SK-N-SH (cell line): ENCODE results near the gene VEGFA. TPM values are rescaled to one million over a fixed set of nuclear protein-coding genes. Genes with fewer than 3 reads are reported as not detected.

Source experiments
- CTCF ChIA-PET: fragments of 300-600, 350-600 bp; formaldehyde crosslinking; extraction: SDS; loops from one replicate; lab custom pipeline; 2021; lab: Yijun Ruan, JAX
- POLR2A ChIA-PET: fragments of 350-600 bp; sonication (Branson Sonifier 250); formaldehyde crosslinking; extraction: SDS; loops from one replicate; lab custom pipeline; 2020; ENCODE audit warnings: antibody characterized with exemption, inconsistent platforms; lab: Yijun Ruan, JAX
- DNase-seq: peaks from one replicate; pipeline ENCODE4 v3.0.0; 2012
- H2AFZ ChIP-seq: fragments of 200-600 bp; sonication (generic); 2 replicates; pipeline ENCODE4 v1.8.1; 2016; ENCODE audit warnings: antibody characterized with exemption, mild to moderate bottlenecking, low read depth
- H3F3A ChIP-seq: fragments of 200-600 bp; sonication (generic); replicated peaks from 2 replicates; pipeline ENCODE3; 2016; ENCODE audit warnings: antibody characterized with exemption, mild to moderate bottlenecking; ENCODE audit not compliant: insufficient read depth
- H3K27ac ChIP-seq, 2 experiments: fragments of 200-500 bp in 1 of 2; fragments of 200-600 bp in 1 of 2; sonication (Bioruptor generic) in 1 of 2; sonication (generic), shearing (Covaris generic) in 1 of 2; 2 replicates each; pipeline versions ENCODE4 v1.5.1 to v1.6.1; 2014 to 2016; ENCODE audit warnings: low read depth in 2 of 2, inconsistent platforms in 1 of 2, low read length in 1 of 2, mild to moderate bottlenecking in 1 of 2, mixed read lengths in 1 of 2
- H3K27me3 ChIP-seq: fragments of 200-600 bp; sonication (generic), shearing (Covaris generic); 2 replicates; pipeline ENCODE4 v1.6.1; 2016; ENCODE audit warnings: mixed run types; ENCODE audit not compliant: insufficient read depth
- H3K36me3 ChIP-seq, 2 experiments: fragments of 200-500 bp in 1 of 2; fragments of 200-600 bp in 1 of 2; sonication (Bioruptor generic) in 1 of 2; sonication (generic) in 1 of 2; replicated peaks in 1 of 2; 2 replicates each; pipeline versions ENCODE3 to v1.5.1; 2014 to 2016; ENCODE audit warnings: low read length in 1 of 2, mild to moderate bottlenecking in 1 of 2; ENCODE audit not compliant: insufficient read depth in 2 of 2, control insufficient read depth in 1 of 2
- H3K4me1 ChIP-seq, 2 experiments: fragments of 200-500 bp in 1 of 2; fragments of 200-600 bp in 1 of 2; sonication (Bioruptor generic) in 1 of 2; sonication (generic), shearing (Covaris generic) in 1 of 2; 2 replicates each; pipeline versions ENCODE4 v1.5.1 to v1.6.1; 2014 to 2016; ENCODE audit warnings: low read depth in 1 of 2, low read length in 1 of 2, mixed run types in 1 of 2; ENCODE audit not compliant: insufficient read depth in 2 of 2, control insufficient read depth in 1 of 2
- H3K4me2 ChIP-seq: fragments of 200-600 bp; sonication (generic), shearing (Covaris generic); 2 replicates; pipeline ENCODE4 v1.6.1; 2017; ENCODE audit warnings: mixed run types
- H3K4me3 ChIP-seq, 2 experiments: fragments of 200-500 bp in 1 of 2; fragments of 200-600 bp in 1 of 2; sonication (Bioruptor generic) in 1 of 2; sonication (generic), shearing (Covaris generic) in 1 of 2; 2 replicates each; pipeline versions ENCODE4 v1.5.1 to v1.8.1; 2014 to 2016; ENCODE audit warnings: low read depth in 2 of 2, inconsistent platforms in 1 of 2, low read length in 1 of 2, mild to moderate bottlenecking in 1 of 2, mixed read lengths in 1 of 2, moderate library complexity in 1 of 2
- H3K79me2 ChIP-seq: fragments of 200-600 bp; sonication (generic); 2 replicates; pipeline ENCODE4 v1.8.1; 2017; ENCODE audit warnings: mild to moderate bottlenecking; ENCODE audit not compliant: insufficient read depth
- H3K9ac ChIP-seq: fragments of 200-600 bp; sonication (generic); 2 replicates; pipeline ENCODE4 v1.6.1; 2017; ENCODE audit warnings: mixed run types
- H3K9me2 ChIP-seq: fragments of 200-600 bp; sonication (generic); 2 replicates; pipeline ENCODE4 v1.6.1; 2017; ENCODE audit warnings: mixed run types
- H3K9me3 ChIP-seq: fragments of 200-600 bp; sonication (generic); 2 replicates; pipeline ENCODE4 v1.6.1; 2017; ENCODE audit warnings: mixed run types, mild to moderate bottlenecking, moderate library complexity
- H4K20me1 ChIP-seq: fragments of 200-600 bp; sonication (generic); 2 replicates; pipeline ENCODE4 v1.6.1; 2017; ENCODE audit warnings: mild to moderate bottlenecking, mixed run types; ENCODE audit not compliant: insufficient read depth
- CHD2 ChIP-seq: fragments of 150-350 bp; IDR thresholded peaks from 2 replicates; pipeline ENCODE4 v1.6.1; 2018; ENCODE audit warnings: low read length; ENCODE audit not compliant: partially characterized antibody
- CTCF ChIP-seq: fragments of 200-600 bp; sonication (generic); IDR thresholded peaks from 2 replicates; pipeline ENCODE4 v1.6.1; 2017; ENCODE audit warnings: antibody characterized with exemption, mild to moderate bottlenecking, moderate library complexity
- EP300 ChIP-seq, 2 experiments: IDR thresholded peaks; 2 replicates each; pipeline versions ENCODE4 v1.4.0 to v1.6.1; 2012; ENCODE audit warnings: borderline replicate concordance in 1 of 2, low read depth in 1 of 2, low read length in 1 of 2
- EZH2phosphoT487 ChIP-seq: fragments of 200-600 bp; sonication (generic); IDR thresholded peaks from 2 replicates; pipeline ENCODE4 v1.6.1; 2017; ENCODE audit warnings: low read depth, mixed run types, mild to moderate bottlenecking, antibody characterized with exemption, moderate library complexity, borderline replicate concordance
- FOSL2 ChIP-seq: IDR thresholded peaks from 2 replicates; pipeline ENCODE4 v1.4.0; 2012; ENCODE audit warnings: low read depth, mild to moderate bottlenecking, moderate library complexity, borderline replicate concordance
- GABPA ChIP-seq: IDR thresholded peaks from 2 replicates; pipeline ENCODE4 v1.4.0; 2012; ENCODE audit warnings: low read depth, mild to moderate bottlenecking
- IRF3 ChIP-seq: fragments of 150-350 bp; IDR thresholded peaks from 2 replicates; pipeline ENCODE4 v1.6.1; 2016; ENCODE audit warnings: mild to moderate bottlenecking, low read depth, low read length
- MAX ChIP-seq: IDR thresholded peaks from 2 replicates; pipeline ENCODE4 v1.4.0; 2012; ENCODE audit warnings: low read depth
- MEF2A ChIP-seq: IDR thresholded peaks from 2 replicates; pipeline ENCODE4 v1.4.0; 2012; ENCODE audit warnings: low read depth, borderline replicate concordance
- MXI1 ChIP-seq: IDR thresholded peaks from 2 replicates; pipeline ENCODE4 v1.6.1; 2012; ENCODE audit warnings: mild to moderate bottlenecking, low read depth, low read length, improper control_type of control experiment
- NRF1 ChIP-seq: IDR thresholded peaks from 2 replicates; pipeline ENCODE4 v1.6.1; 2012; ENCODE audit warnings: low read depth, mild to moderate bottlenecking, low read length
- PBX3 ChIP-seq: IDR thresholded peaks from 2 replicates; pipeline ENCODE4; 2012
- RCOR1 ChIP-seq: fragments of 150-350 bp; IDR thresholded peaks from 2 replicates; pipeline ENCODE4 v1.6.1; 2017; ENCODE audit warnings: antibody characterized with exemption, low read length
- REST ChIP-seq: IDR thresholded peaks from 2 replicates; pipeline ENCODE4 v1.6.1; 2012; ENCODE audit warnings: mild to moderate bottlenecking, low read depth, low read length, moderate library complexity
- RXRA ChIP-seq: IDR thresholded peaks from 2 replicates; pipeline ENCODE4 v1.4.0; 2012; ENCODE audit warnings: low read depth, mild to moderate bottlenecking, borderline replicate concordance
- SIN3A ChIP-seq: IDR thresholded peaks from 2 replicates; pipeline ENCODE4 v1.6.1; 2012; ENCODE audit warnings: low read depth, mild to moderate bottlenecking, low read length, moderate library complexity, borderline replicate concordance
- SMC3 ChIP-seq: IDR thresholded peaks from 2 replicates; pipeline ENCODE4 v1.6.1; 2012; ENCODE audit warnings: low read depth, low read length, improper control_type of control experiment
- TEAD4 ChIP-seq: IDR thresholded peaks from 2 replicates; pipeline ENCODE4 v1.4.0; 2012; ENCODE audit warnings: mild to moderate bottlenecking, borderline replicate concordance; ENCODE audit not compliant: insufficient read depth
- USF1 ChIP-seq: IDR thresholded peaks from 2 replicates; pipeline ENCODE4 v1.4.0; 2012; ENCODE audit warnings: low read depth, borderline replicate concordance
- USF2 ChIP-seq: fragments of 150-350 bp; IDR thresholded peaks from 2 replicates; pipeline ENCODE4 v1.6.1; 2017; ENCODE audit warnings: antibody characterized with exemption, low read length, low read depth, borderline replicate concordance
- whole genome bisulfite sequencing: methylation state at CpG from one replicate; pipeline ENCODE4 v1.1.6; 2017; ENCODE audit warnings: low lambda C conversion rate; 5-methylcytosine and 5-hydroxymethylcytosine counted together
- polyA plus RNA-seq, 3 experiments: library from polyadenylated mRNA; depleted of rRNA; stranded (reverse); fragments of >200 nt; gene quantifications; 2 replicates each; pipeline ENCODE4 v1.2.3, GENCODE V29; 2012

The VEGFA gene
- polyA plus RNA-seq, 1 of the 3 experiments (the other 2 are of a cell fraction): 81.0 TPM

- no peak for TF ChIP-seq NRF1
- TF ChIP-seq MEF2A: no peak
- TF ChIP-seq SMC3: no peak
- no peak for TF ChIP-seq GABPA
- TF ChIP-seq USF2: no peak
- TF ChIP-seq TEAD4: no peak
- TF ChIP-seq REST: no peak
- no peak for TF ChIP-seq CTCF
- TF ChIP-seq USF1: no peak
- no peak for TF ChIP-seq RCOR1
- no peak for TF ChIP-seq FOSL2
- TF ChIP-seq EZH2phosphoT487: no peak
- TF ChIP-seq MXI1: no peak
- no peak for TF ChIP-seq IRF3
- TF ChIP-seq SIN3A: no peak
- no peak for TF ChIP-seq EP300 (IDR thresholded peaks at IDR 0.05; ENCODE audit: borderline replicate concordance in 1 of 2, low read depth in 1 of 2, low read length in 1 of 2)
- TF ChIP-seq PBX3: no peak
- no peak for TF ChIP-seq RXRA
- no peak for TF ChIP-seq MAX
- TF ChIP-seq CHD2: no peak
- no peak for DNase-seq
- ChIA-PET CTCF (interaction anchor here (0.8 to 5.4 kb wide), 4 partner anchors 12 to 324 kb away, joined by 3 to 30 read pairs (median 6); partner anchors contain the start of gene VEGFA), POLR2A (no interaction called here)
- H3K27ac ChIP-seq: no peak overlapping the region
- H3F3A ChIP-seq: no peaks in the 10 kb centered on the region
- no peaks in the 10 kb centered on the region for H3K9me3 ChIP-seq
- WGBS: 42% methylated on average over 6 of the region's 9 CpGs
- no peak overlapping the region for H2AFZ ChIP-seq
- H3K4me1 ChIP-seq: peaks cover 0 to 12% of the 10 kb centered on the region in 2 experiments; a peak in 1 of 4 replicates
- no peak overlapping the region for H3K4me2 ChIP-seq
- H3K27me3 ChIP-seq: peaks cover 11% of the 10 kb centered on the region; the same call in 1 of the 2 replicates
- H3K36me3 ChIP-seq: no peaks in the 10 kb centered on the region
- no peak overlapping the region for H3K9ac ChIP-seq
- H3K4me3 ChIP-seq: no peak overlapping the region; a peak in 1 of 4 replicates
- H4K20me1 ChIP-seq: no peaks in the 10 kb centered on the region
- no peaks in the 10 kb centered on the region for H3K9me2 ChIP-seq
- no peaks in the 10 kb centered on the region for H3K79me2 ChIP-seq
Measured at GRCh38 chr6:43757966-43758616, 11.9 kb upstream of the VEGFA start.
